ENCODE results near the gene ITCH. TPM values are rescaled to one million over a fixed set of nuclear protein-coding genes. Genes with fewer than 3 reads are reported as not detected.
"Not testable (repeated sequence)": the region's sequence is repeated elsewhere in the genome, so short reads cannot be mapped to it uniquely, and the experiment has no call there.

Gene ITCH
- total RNA-seq, 4 donors from 2014 or later: 37.4 to 48.4 (median 43.4) TPM

DNA sequence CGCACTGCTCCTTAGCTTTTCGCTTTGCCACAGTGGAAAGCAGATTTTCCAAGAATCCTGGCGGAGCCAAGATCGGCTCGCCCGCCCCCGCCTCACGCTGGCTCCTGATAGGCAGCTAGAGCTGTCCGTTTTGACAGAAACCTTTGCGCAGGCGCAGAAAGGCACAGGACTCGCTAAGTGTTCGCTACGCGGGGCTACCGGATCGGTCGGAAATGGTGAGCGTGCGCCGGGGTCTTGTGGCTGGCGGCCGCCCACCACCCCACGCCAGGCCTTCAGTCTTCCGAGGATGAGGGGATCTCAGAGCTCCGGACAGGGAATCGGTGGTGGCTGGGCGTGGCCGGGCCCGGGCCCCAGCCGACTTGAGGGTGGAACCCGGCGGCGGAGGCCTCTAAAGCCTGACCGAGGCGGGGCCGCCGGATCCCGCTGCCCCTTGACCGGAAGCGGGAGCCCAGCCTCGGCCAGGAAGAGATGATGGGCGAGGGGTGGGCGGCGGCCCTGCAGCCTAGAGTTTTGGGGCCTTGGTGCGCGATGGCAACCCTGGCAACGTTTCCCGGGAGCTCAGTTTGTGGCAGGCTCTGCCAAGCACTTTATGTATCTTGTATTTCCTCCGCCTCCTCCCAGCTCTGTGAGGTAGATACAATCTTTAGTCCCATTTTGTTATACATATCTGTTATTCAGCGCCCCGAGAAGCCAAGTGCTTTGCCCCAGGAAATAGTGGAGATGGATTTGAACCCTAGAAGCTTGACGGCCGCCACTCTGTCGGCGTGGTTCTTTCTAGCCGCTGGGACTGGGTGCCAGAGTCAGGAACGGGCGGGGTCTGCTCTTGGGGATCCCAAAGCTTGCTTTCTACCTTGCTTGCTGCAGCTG lies 153.4 kb downstream of the ITCH start, which contains the start of gene DYNLRB1:
DYNLRB1 (plus strand) TSS at position 176 of the 867 bp plus-strand sequence; CDS start at position 213, 37 bp downstream.
- Histone ChIP-seq H3K9me3 (no peaks in the 10 kb centered on the region), H3K36me3 (peaks cover 9% of the 10 kb centered on the region), H3K4me3 (peak within 1 kb of the TSS; percentile 91), H3K27ac (peak within 1 kb of the TSS; percentile 98), H3K27me3 (no peaks in the 10 kb centered on the region), H3K4me1 (peaks cover 50% of the 10 kb centered on the region)
- peak; percentile 99 for DNase-seq (ENCODE audit: low spot score in 2 of 2)
- TF ChIP-seq POLR2AphosphoS5 (IDR thresholded peaks at IDR 0.05): peak; percentile 55 to 90 (median 58)
- TF ChIP-seq EP300 (IDR thresholded peaks at IDR 0.05): no peak
- peak; percentile 23 to 85 for TF ChIP-seq POLR2A (IDR thresholded peaks at IDR 0.05)
- 0% methylated on average over 29 of the region's 59 CpGs for WGBS

GRCh38 chr20:34517114-34517505 lies 154.0 kb downstream of the ITCH start:
- Histone ChIP-seq H3K9me3 (no peaks in the 10 kb centered on the region), H3K27me3 (no peaks in the 10 kb centered on the region), H3K4me3 (peak overlapping the region; percentile 91), H3K4me1 (peaks cover 50% of the 10 kb centered on the region), H3K36me3 (peaks cover 9% of the 10 kb centered on the region), H3K27ac (peak overlapping the region; percentile 98)
- TF ChIP-seq POLR2A (IDR thresholded peaks at IDR 0.05) (no peak), EP300 (IDR thresholded peaks at IDR 0.05) (no peak), POLR2AphosphoS5 (IDR thresholded peaks at IDR 0.05) (no peak), CTCF (IDR thresholded peaks at IDR 0.05) (no peak)
- WGBS: 0% methylated on average over 3 of the region's 3 CpGs
- no peak for DNase-seq (ENCODE audit: low spot score in 2 of 2)

DNA sequence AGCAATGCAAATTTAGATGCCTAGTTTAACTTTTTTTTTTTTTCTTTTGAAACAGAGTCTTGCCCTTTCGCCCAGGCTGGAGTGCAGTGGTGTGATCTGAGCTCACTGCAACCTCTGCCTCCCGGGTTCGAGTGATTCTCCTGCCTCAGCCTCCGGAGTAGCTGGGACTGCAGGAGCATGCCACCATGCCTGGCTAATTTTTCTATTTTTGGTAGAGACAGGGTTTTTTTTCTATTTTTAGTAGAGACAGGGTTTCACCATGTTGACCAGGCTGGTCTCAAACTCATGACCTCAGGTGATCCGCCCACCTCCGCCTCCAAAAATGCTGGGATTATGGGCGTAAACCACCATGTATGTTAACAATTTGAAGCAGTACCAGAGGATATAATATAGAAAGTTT lies 155.8 kb downstream of the ITCH start:
- not testable (repeated sequence) for H3K9me3 ChIP-seq; H3K36me3 ChIP-seq; H3K27me3 ChIP-seq; H3K27ac ChIP-seq; DNase-seq (ENCODE audit: low spot score in 2 of 2); H3K4me3 ChIP-seq
- 96% methylated on average over 7 of the region's 7 CpGs for WGBS
- H3K4me1 ChIP-seq: peaks cover 46% of the 10 kb centered on the region

DNA sequence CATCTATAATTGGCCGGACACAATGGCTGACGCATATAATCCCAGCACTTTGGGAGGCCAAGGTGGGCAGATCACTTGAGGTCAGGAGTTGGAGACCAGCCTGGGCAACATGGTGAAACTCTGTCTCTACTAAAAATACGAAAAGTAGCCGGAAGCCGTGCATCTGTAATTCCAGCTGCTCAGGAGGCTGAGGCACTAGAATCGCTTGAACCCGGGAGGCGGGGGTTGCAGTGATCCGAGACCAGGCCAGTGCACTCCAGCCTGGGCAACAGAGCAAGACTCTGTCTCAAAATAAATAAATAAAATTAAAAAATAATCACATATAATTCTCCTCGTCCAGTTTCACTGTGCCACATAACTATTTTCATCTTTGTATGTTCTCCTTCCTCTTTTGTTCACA lies 156.8 kb downstream of the ITCH start:
- not testable (repeated sequence) for H3K27ac ChIP-seq; H3K9me3 ChIP-seq; H3K36me3 ChIP-seq; DNase-seq (ENCODE audit: low spot score in 2 of 2); H3K27me3 ChIP-seq; H3K4me3 ChIP-seq
- H3K4me1 ChIP-seq: peaks cover 51% of the 10 kb centered on the region
- WGBS: 84% methylated on average over 10 of the region's 10 CpGs

DNA sequence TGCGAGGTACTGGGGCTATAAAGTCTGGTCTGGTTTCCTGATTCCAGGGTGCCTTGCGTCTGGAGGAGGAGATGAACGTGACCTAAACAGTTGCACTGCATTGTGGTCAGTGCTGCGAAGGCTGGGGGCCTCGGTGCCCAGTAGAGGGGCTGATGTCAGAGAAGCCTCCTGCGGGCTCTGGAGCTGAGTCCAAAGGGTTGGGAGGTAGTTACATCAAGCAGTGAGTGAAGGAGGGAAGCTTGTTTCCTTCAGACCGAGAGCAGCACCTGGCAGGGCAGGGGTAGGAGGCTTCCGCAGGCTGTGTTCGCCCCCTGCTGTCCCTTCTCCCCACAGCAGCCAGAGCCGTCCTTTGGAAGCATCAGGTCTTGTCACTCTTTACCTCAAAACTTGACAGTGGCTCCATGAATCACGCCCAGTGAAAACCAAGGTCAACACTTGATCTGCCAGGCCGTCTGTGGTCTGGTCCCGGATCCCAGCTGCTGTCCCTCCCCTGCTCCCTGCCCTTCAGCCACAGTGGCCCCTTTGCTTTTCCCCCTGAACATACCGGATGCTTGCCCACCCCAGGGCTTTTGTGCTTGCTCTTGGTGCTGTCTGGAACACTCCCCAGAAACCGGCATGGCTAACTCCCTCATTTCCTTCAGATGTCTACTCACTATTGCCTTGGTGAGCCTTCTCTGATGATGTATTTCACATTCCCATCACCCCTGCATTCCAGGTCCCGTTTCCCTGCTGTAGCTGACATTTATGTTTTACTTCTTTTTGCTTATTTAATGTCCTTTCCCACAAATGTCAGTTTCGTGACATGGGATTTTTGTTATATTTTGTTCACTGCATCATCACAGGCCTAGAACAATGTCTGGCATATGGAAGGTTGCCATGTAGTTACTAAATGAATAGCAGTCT lies 160.1 kb downstream of the ITCH start:
- DNase-seq (ENCODE audit: low spot score in 2 of 2): no peak

DNA sequence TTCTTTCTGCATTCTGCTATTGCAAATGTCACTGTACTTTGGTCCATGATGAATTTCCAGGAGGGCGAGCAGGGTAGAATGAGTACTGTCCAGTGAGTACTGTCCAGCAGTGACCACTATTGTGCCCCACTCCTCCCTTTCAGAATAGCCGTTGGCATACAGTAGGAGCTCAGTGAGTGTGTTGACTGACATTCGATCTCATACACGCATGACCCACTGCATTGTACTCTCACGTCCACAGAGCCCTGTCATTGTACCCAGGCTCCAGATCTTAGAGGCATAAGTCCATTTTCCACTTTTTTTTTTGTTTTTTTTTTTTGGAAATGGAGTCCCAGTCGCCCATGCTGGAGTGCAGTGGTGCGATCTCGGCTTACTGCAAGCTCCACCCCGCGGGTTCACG lies 161.4 kb downstream of the ITCH start:
- peak overlapping the region; percentile 85 for H3K27ac ChIP-seq
- peaks cover 29% of the 10 kb centered on the region for H3K36me3 ChIP-seq
- peaks cover 52% of the 10 kb centered on the region for H3K4me1 ChIP-seq
- 81% methylated on average over 11 of the region's 11 CpGs for WGBS
- no peaks in the 10 kb centered on the region for H3K27me3 ChIP-seq
- DNase-seq (ENCODE audit: low spot score in 2 of 2): no peak
- no peak overlapping the region for H3K4me3 ChIP-seq
- no peaks in the 10 kb centered on the region for H3K9me3 ChIP-seq
- TF ChIP-seq CTCF (IDR thresholded peaks at IDR 0.05) (no peak), POLR2A (IDR thresholded peaks at IDR 0.05) (no peak), EP300 (IDR thresholded peaks at IDR 0.05) (no peak), POLR2AphosphoS5 (IDR thresholded peaks at IDR 0.05) (no peak)

More for the DNA sequence above, 160.1 kb downstream of the ITCH start:
- peak overlapping the region; percentile 71 for H3K27ac ChIP-seq
- no peak overlapping the region for H3K4me3 ChIP-seq
- TF ChIP-seq CTCF (IDR thresholded peaks at IDR 0.05): peak in 1 of 2 donors; percentile 36
- no peak for TF ChIP-seq POLR2A (IDR thresholded peaks at IDR 0.05)
- H3K4me1 ChIP-seq: peaks cover 48% of the 10 kb centered on the region
- H3K9me3 ChIP-seq: no peaks in the 10 kb centered on the region
- no peaks in the 10 kb centered on the region for H3K27me3 ChIP-seq
- H3K36me3 ChIP-seq: peaks cover 21% of the 10 kb centered on the region
- 50% methylated on average over 17 of the region's 17 CpGs for WGBS
